Adrenal gland (tissue), 12 donors: Measurements from ENCODE around the gene ANXA6. TPM values are rescaled to one million over a fixed set of nuclear protein-coding genes. Genes with fewer than 3 reads are reported as not detected.

Experiments
- DNase-seq, 7 donors: peaks; one replicate each; pipeline ENCODE4 v3.0.0-alpha.2; 2019 to 2020
- H3K27ac ChIP-seq, 5 donors: fragments of 200-600 bp; sonication (generic) in 4 of 5; 1 replicate in 3 of 5; 2 replicates in 2 of 5; pipeline versions ENCODE4 v1.5.1 to v1.8.0; 2016 to 2020; ENCODE audit warnings: mild to moderate bottlenecking in 1 of 5
- H3K27me3 ChIP-seq: fragments of 200-600 bp; 2 replicates; pipeline ENCODE4 v1.8.0; 2021
- H3K36me3 ChIP-seq, 2 donors: fragments of 200-600 bp; replicated peaks in 1 of 2; 1 replicate in 1 of 2; 2 replicates in 1 of 2; pipeline versions ENCODE4 v1.5.1 to v1.8.0; 2018 to 2022
- H3K4me1 ChIP-seq, 2 donors: fragments of 200-600 bp; replicated peaks in 1 of 2; 1 replicate in 1 of 2; 2 replicates in 1 of 2; pipeline versions ENCODE4 v1.5.1 to v1.8.0; 2018 to 2021
- H3K4me3 ChIP-seq, 4 donors: fragments of 200-600 bp; sonication (generic) in 3 of 4; one replicate each; pipeline ENCODE4 v1.5.1; 2016 to 2018
- H3K9me3 ChIP-seq, 3 donors: fragments of 200-600 bp; sonication (generic) in 1 of 3; replicated peaks in 1 of 3; 1 replicate in 2 of 3; 2 replicates in 1 of 3; pipeline versions ENCODE4 v1.5.1 to v1.8.0; 2016 to 2021
- POLR2A ChIP-seq, 2 donors: fragments of 450-650 bp; IDR thresholded peaks; one replicate each; pipeline ENCODE4 v1.6.1; 2017; ENCODE audit warnings: antibody characterized with exemption in 2 of 2, mild to moderate bottlenecking in 2 of 2, moderate library complexity in 1 of 2
- WGBS, 4 donors: extraction: QIAGEN DNeasy Blood & Tissue Kit in 2 of 4; methylation state at CpG; one replicate each; pipeline versions ENCODE4 v1.1.5 to v1.1.7; 2013 to 2017; 5-methylcytosine and 5-hydroxymethylcytosine counted together
- intact Hi-C, 2 donors: fragments of 100-400 bp; cut with DNase I; formaldehyde crosslinking; loops; one replicate each; pipeline versions ENCODE4 v1.14.1 to v1.15.0; 2022 to 2023
- polyA plus RNA-seq, 3 donors: library from polyadenylated mRNA; stranded (reverse); fragments of 200-250 nt in 2 of 3; fragments of 350-450 nt in 1 of 3; fragmentation: Illumina TruSeq in 1 of 3; extraction: RNeasy Lipid Tissue Mini Kit (QIAGEN cat#74804) in 1 of 3; gene quantifications; one replicate each; pipeline ENCODE4 v1.2.3, GENCODE V29; 2013 to 2014
- total RNA-seq, 9 donors: library from RNA; depleted of rRNA in 4 of 9; stranded (reverse); fragments of >200 nt in 4 of 9; fragments of 120-200 nt in 1 of 9; fragmentation: NEBNext Ultra II Directional in 1 of 9; extraction: Animal tissue kit (Norgen Biotek cat#: 25700) in 1 of 9; gene quantifications; one replicate each; pipeline versions ENCODE4 v1.1.0 to v1.2.4, GENCODE V29; 2013 to 2023
- TF ChIP-seq, protein P1 (sequence below), 6 experiments: fragments of 450-650 bp in 4 of 6; fragments of 200-600 bp in 2 of 6; sonication (generic) in 1 of 6; IDR thresholded peaks; 1 replicate in 5 of 6; 2 replicates in 1 of 6; pipeline versions ENCODE4 v1.5.1 to v1.8.0; 2016 to 2021; ENCODE audit warnings: antibody characterized with exemption in 6 of 6, mild to moderate bottlenecking in 2 of 6, moderate library complexity in 1 of 6
- donor health status: healthy with polysubstance abuse.
- donor health status: Bipolar disorder and iron deficiency.
- donor health status: DM: yes; HTN: yes; CAD: no.
- donor health status: DM: no; HTN: no; CAD: no.
- donor health status: DM: no; HTN: no; CAD: no.
- donor health status: DM: yes; HTN: yes; CAD: no.

ANXA6 gene
- total and polyA plus RNA-seq, 12 donors: 115 to 382 (median 212) TPM

DNA sequence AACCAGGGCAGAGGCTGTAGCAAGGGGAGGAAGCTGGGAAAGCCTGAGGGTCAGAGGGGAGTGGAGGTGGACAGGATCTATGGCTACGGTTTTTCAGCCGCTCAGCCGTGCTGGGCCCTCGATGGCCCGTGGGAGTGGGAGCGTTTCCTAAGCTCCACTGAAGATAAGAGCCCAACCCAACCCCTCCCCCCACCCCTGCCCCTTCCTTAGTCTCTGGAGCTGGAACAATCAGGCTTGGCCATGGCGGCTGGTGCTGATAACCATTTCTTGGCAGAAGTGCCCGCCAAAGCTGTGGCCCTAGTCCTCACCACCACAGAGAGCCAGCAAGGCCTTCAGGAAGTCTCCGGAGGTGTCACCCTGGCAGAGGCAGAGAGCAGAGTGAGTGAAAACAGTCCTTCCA lies 56.4 kb downstream of the ANXA6 start:
- DNase-seq: peak in 2 of 7 donors; percentile 17 to 51
- no peaks in the 10 kb centered on the region for H3K27me3 ChIP-seq
- H3K36me3 ChIP-seq: peaks cover 0 to 47% of the 10 kb centered on the region in 2 donors
- H3K27ac ChIP-seq: peak overlapping the region in 2 of 5 donors; percentile 38 to 61
- TF ChIP-seq POLR2A (IDR thresholded peaks at IDR 0.05): no peak
- TF ChIP-seq, protein P1, sequence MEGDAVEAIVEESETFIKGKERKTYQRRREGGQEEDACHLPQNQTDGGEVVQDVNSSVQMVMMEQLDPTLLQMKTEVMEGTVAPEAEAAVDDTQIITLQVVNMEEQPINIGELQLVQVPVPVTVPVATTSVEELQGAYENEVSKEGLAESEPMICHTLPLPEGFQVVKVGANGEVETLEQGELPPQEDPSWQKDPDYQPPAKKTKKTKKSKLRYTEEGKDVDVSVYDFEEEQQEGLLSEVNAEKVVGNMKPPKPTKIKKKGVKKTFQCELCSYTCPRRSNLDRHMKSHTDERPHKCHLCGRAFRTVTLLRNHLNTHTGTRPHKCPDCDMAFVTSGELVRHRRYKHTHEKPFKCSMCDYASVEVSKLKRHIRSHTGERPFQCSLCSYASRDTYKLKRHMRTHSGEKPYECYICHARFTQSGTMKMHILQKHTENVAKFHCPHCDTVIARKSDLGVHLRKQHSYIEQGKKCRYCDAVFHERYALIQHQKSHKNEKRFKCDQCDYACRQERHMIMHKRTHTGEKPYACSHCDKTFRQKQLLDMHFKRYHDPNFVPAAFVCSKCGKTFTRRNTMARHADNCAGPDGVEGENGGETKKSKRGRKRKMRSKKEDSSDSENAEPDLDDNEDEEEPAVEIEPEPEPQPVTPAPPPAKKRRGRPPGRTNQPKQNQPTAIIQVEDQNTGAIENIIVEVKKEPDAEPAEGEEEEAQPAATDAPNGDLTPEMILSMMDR (IDR thresholded peaks at IDR 0.05): no peak
- H3K4me3 ChIP-seq: no peak overlapping the region
- peaks cover 17 to 25% of the 10 kb centered on the region in 2 donors for H3K4me1 ChIP-seq
- intact Hi-C loops: no loop called here
- WGBS, 4 donors: 47 to 74% (median 68%) methylated on average over 6 to 9 of the region's 9 CpGs
- no peaks in the 10 kb centered on the region for H3K9me3 ChIP-seq

DNA sequence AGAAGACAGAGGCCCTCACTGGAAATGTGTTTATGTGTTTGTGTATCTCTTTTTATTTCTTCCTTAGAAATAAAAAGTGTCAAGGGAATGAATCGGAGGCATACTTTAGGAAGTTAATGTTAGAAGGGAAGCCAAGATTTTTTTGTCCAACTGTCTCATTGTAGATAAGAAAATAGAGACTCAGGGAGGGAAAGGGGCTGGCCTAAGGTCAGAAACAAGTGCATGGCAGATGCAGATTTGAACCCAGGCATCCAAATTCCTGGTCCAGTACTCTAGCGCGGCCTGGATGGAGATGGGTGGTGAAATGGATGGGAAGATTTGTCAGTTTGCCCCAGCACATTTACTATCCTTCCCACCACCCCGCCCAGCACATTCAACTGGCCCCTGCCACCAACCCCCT lies 56.9 kb downstream of the ANXA6 start:
- Histone ChIP-seq H3K27me3 (no peaks in the 10 kb centered on the region), H3K4me1 (peaks cover 20 to 30% of the 10 kb centered on the region in 2 donors)
- DNase-seq: peak in 1 of 7 donors; percentile 15

GRCh38 chr5:151098768-151099121 lies 58.8 kb downstream of the ANXA6 start:
- intact Hi-C loops: no loop called here
- no peaks in the 10 kb centered on the region for H3K9me3 ChIP-seq
- H3K27ac ChIP-seq: peak overlapping the region in 1 of 5 donors; percentile 3
- DNase-seq: no peak
- no peak overlapping the region for H3K4me3 ChIP-seq
- H3K4me1 ChIP-seq: peaks cover 39 to 49% of the 10 kb centered on the region in 2 donors
- no peaks in the 10 kb centered on the region for H3K27me3 ChIP-seq
- H3K36me3 ChIP-seq: peaks cover 0 to 26% of the 10 kb centered on the region in 2 donors
- 75 to 88% (median 81%) methylated on average over 4 of the region's 4 CpGs for WGBS, 4 donors
- TF ChIP-seq, protein P1 (IDR thresholded peaks at IDR 0.05): no peak
- no peak for TF ChIP-seq POLR2A (IDR thresholded peaks at IDR 0.05)

More for the DNA sequence above, 56.9 kb downstream of the ANXA6 start:
- intact Hi-C loops: no loop called here
- no peak overlapping the region for H3K4me3 ChIP-seq
- TF ChIP-seq, protein P1 (IDR thresholded peaks at IDR 0.05): no peak
- TF ChIP-seq POLR2A (IDR thresholded peaks at IDR 0.05): no peak
- no peaks in the 10 kb centered on the region for H3K9me3 ChIP-seq
- WGBS, 4 donors: 65 to 75% (median 74%) methylated on average over 4 of the region's 4 CpGs
- peaks cover 0 to 44% of the 10 kb centered on the region in 2 donors for H3K36me3 ChIP-seq
- H3K27ac ChIP-seq: peak overlapping the region in 2 of 5 donors; percentile 47 to 61

DNA sequence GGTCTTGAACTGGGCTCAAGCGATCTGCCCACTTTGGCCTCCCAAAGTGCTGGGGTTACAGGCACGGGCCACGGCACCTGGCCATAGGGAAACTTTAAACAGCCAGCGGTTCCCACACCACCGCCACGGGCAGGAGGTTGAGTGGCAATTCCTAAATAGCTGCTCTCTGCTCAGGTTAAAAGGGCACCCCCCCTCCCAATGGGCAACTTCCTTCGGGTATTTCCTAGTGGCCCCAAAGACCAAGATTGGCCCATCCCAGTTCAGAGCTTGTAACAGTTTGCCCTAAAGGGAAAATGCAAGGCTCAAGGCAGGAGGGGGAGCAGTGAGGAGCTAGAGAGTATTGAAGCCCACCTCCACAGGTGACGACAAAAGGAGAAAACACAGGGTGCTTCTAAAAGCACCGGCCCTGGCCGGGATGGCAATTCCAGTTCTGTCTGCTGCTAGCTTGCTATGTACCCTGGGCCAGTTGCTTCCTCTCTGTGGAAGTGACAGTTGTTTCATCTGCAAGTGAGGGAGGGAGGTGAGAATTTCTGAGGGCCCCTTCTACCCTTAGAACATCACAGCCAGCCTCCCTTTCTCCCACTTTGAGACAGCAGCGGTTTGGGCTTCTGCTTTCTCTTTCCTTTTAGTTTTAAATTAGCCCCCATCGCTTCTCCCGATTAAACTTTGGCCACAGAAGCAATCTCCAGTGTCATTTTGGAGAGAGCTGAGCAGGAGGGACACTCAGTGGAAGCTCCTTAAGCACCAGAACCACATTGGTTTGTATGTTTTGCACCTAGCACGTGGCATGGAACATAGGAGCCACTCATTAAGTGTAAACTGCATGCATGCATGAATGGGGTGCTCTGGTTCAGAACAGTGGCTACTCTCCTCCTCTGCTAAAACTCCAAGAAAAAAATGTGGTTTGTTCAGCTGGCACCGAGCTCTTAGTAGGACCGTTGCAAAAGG lies 59.5 kb downstream of the ANXA6 start:
- H3K4me3 ChIP-seq: no peak overlapping the region
- TF ChIP-seq POLR2A (IDR thresholded peaks at IDR 0.05): no peak
- TF ChIP-seq, protein P1 (IDR thresholded peaks at IDR 0.05): no peak
- DNase-seq: peak in 1 of 7 donors; percentile 13
- 69 to 81% (median 78%) methylated on average over 14 to 16 of the region's 16 CpGs for WGBS, 4 donors
- no peaks in the 10 kb centered on the region for H3K27me3 ChIP-seq
- intact Hi-C loops: no loop called here
- H3K4me1 ChIP-seq: peaks cover 44 to 56% of the 10 kb centered on the region in 2 donors
- no peaks in the 10 kb centered on the region for H3K9me3 ChIP-seq
- peak overlapping the region in 1 of 5 donors; percentile 3 for H3K27ac ChIP-seq
- H3K36me3 ChIP-seq: peaks cover 0 to 19% of the 10 kb centered on the region in 2 donors
